T-cell (primary cell): ENCODE data around the gene INPP5A. TPM values are rescaled to one million over a fixed set of nuclear protein-coding genes. Genes with fewer than 3 reads are reported as not detected.

ENCODE experiments used
- ATAC-seq, 4 experiments: fragments of 200-7000 bp in 3 of 4; fragments of 150-1000 bp in 1 of 4; cut with Tn5 transposase; replicated peaks in 1 of 4; 1 replicate in 3 of 4; 2 replicates in 1 of 4; pipeline ENCODE4 v1.10.0; 2021; ENCODE audit warnings: moderate library complexity in 3 of 4, mild to moderate bottlenecking in 2 of 4, moderate number of reproducible peaks in 1 of 4
- CTCF ChIA-PET, 2 donors: fragments of 300-600 bp; sonication (Branson Sonifier 250); formaldehyde crosslinking; loops; one replicate each; lab custom pipeline; 2022; ENCODE audit warnings: antibody characterized with exemption in 2 of 2; lab: Charles Lee
- POLR2A ChIA-PET, 2 donors: fragments of 300-600 bp; sonication (Branson Sonifier 250); formaldehyde crosslinking; loops; one replicate each; lab custom pipeline; 2022; ENCODE audit warnings: antibody characterized with exemption in 2 of 2; lab: Charles Lee
- DNase-seq, 35 experiments: peaks; one replicate each; pipeline versions ENCODE4 v3.0.0 to v3.0.0-alpha.2; 2013 to 2023
- H3K27ac ChIP-seq: one replicate; pipeline ENCODE4 v1.5.1; 2013; ENCODE audit warnings: low read length
- H3K27me3 ChIP-seq, 2 experiments: replicated peaks in 1 of 2; 1 replicate in 1 of 2; 2 replicates in 1 of 2; pipeline versions ENCODE4 v1.6.1 to v1.7.0; 2013; ENCODE audit warnings: low read length in 1 of 2, mixed read lengths in 1 of 2; ENCODE audit not compliant: control insufficient read depth in 2 of 2, insufficient read depth in 2 of 2; ENCODE audit errors: extremely low read depth in 1 of 2
- H3K36me3 ChIP-seq, 2 donors: 1 replicate in 1 of 2; 2 replicates in 1 of 2; pipeline versions ENCODE4 v1.6.1 to v1.7.0; 2013; ENCODE audit warnings: low read length in 1 of 2; ENCODE audit not compliant: control insufficient read depth in 2 of 2, insufficient read depth in 1 of 2; ENCODE audit errors: extremely low read depth in 1 of 2
- H3K4me1 ChIP-seq, 2 experiments: 1 replicate in 1 of 2; 2 replicates in 1 of 2; pipeline versions ENCODE4 v1.6.1 to v1.7.0; 2013; ENCODE audit warnings: low read length in 2 of 2, mixed read lengths in 1 of 2; ENCODE audit not compliant: insufficient read depth in 2 of 2, control insufficient read depth in 1 of 2; ENCODE audit errors: extremely low read depth in 1 of 2
- H3K4me3 ChIP-seq, 2 donors: 1 replicate in 1 of 2; 2 replicates in 1 of 2; pipeline versions ENCODE4 v1.5.1 to v1.7.0; 2013; ENCODE audit warnings: mild to moderate bottlenecking in 2 of 2, low read length in 1 of 2, moderate library complexity in 1 of 2; ENCODE audit not compliant: control insufficient read depth in 1 of 2; ENCODE audit errors: extremely low read depth in 1 of 2
- H3K9me3 ChIP-seq: 2 replicates; pipeline ENCODE4 v1.7.0; 2013
- H3K27ac Mint-ChIP-seq, 2 donors: one replicate each; pipeline ENCODE4 v1.8.0; 2020 to 2021; ENCODE audit warnings: mild to moderate bottlenecking in 2 of 2, mixed read lengths in 2 of 2
- H3K27me3 Mint-ChIP-seq, 2 donors: one replicate each; pipeline ENCODE4 v1.8.0; 2021 to 2022; ENCODE audit warnings: mixed read lengths in 2 of 2
- H3K36me3 Mint-ChIP-seq: one replicate; pipeline ENCODE4 v1.8.0; 2021; ENCODE audit warnings: mixed read lengths
- H3K4me1 Mint-ChIP-seq, 3 donors: one replicate each; pipeline ENCODE4 v1.8.0; 2020 to 2022; ENCODE audit warnings: mixed read lengths in 3 of 3, mild to moderate bottlenecking in 1 of 3
- H3K4me3 Mint-ChIP-seq, 3 donors: one replicate each; pipeline ENCODE4 v1.8.0; 2020 to 2022; ENCODE audit warnings: mild to moderate bottlenecking in 3 of 3, mixed read lengths in 3 of 3, moderate library complexity in 3 of 3
- H3K9me3 Mint-ChIP-seq, 3 donors: one replicate each; pipeline ENCODE4 v1.8.0; 2020 to 2022; ENCODE audit warnings: mixed read lengths in 3 of 3
- WGBS: methylation state at CpG from one replicate; pipeline ENCODE4 v1.1.5; 2013; ENCODE audit warnings: missing lambda C conversion rate; ENCODE audit not compliant: insufficient coverage; 5-methylcytosine and 5-hydroxymethylcytosine counted together
- total RNA-seq, 35 experiments: library from RNA in 6 of 35; stranded (reverse) in 6 of 35; fragments of 120-200 nt in 1 of 35; gene quantifications; one replicate each; pipeline versions ENCODE4 v1.2.1 to v1.2.4 and lab custom pipeline; 2013 to 2026

Gene INPP5A
- total RNA-seq, 5 donors from 2014 or later (not counting 1 experiment from before 2014, with no cell fraction given): 20.9 to 23.1 (median 22.9) TPM

DNA sequence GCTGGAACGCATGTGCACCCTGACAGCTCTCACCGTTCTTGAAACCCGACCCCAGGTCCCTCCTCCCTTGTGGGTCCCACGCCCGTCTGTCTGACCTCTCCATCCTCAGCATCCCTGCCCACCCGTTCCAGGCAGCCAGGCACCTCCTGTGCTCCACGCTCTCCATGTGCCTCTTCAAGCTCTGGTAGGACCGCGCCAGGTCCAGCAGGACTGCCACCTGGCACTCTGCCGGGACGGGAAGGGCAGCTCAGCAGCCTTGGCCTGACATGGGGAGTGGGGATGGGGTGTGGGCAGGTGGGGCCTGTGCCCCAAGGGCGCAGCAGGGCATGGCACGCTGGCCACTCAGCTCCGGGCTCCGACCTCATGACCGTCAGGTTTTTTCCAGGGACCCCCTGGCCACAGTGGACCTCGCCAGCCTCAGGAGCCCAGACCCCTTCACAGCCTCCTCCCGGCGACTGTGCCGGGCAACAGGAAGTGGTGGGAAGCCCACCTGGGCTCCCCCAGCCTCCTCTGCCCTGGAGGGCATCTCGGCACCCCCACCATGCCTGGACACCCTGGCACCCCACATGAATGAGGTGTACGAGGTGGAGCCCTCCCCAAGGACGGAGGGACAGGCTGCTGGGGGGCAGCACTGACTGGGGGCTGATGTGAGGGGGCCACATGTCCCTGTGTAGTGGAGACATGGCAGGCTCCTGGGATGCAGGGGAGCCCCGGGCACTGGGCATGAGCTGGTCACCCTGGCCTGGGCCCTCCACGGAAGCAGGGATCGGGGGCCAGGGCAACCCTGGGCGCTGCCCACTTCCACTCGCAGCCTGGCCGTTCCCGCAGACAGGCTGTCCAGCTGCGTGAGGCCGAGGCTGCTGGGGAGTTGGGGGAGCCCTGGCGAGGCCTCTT lies 273.5 kb downstream of the INPP5A start:
- H3K9me3 ChIP-seq: no peaks in the 10 kb centered on the region
- Mint-ChIP-seq H3K27me3 (peaks cover 7 to 9% of the 10 kb centered on the region in 2 donors), H3K27ac (no peak overlapping the region), H3K36me3 (no peaks in the 10 kb centered on the region), H3K4me1 (no peaks in the 10 kb centered on the region), H3K4me3 (no peak overlapping the region), H3K9me3 (no peaks in the 10 kb centered on the region)
- no peak for DNase-seq
- no peak overlapping the region for H3K4me3 ChIP-seq
- 64% methylated on average over 17 of the region's 33 CpGs for WGBS
- no peak for ATAC-seq
- no peak overlapping the region for H3K27ac ChIP-seq
- peaks cover 0 to 19% of the 10 kb centered on the region in 2 experiments for H3K27me3 ChIP-seq
- no peaks in the 10 kb centered on the region for H3K4me1 ChIP-seq
- H3K36me3 ChIP-seq: no peaks in the 10 kb centered on the region
- POLR2A ChIA-PET: no interaction called here
- CTCF ChIA-PET: no interaction called here

- H3K4me1 ChIP-seq: no peaks in the 10 kb centered on the region
- no peaks in the 10 kb centered on the region for H3K4me1 Mint-ChIP-seq
- no peak for DNase-seq
Measured at GRCh38 chr10:132811891-132812481, 274.4 kb downstream of the INPP5A start.

DNA sequence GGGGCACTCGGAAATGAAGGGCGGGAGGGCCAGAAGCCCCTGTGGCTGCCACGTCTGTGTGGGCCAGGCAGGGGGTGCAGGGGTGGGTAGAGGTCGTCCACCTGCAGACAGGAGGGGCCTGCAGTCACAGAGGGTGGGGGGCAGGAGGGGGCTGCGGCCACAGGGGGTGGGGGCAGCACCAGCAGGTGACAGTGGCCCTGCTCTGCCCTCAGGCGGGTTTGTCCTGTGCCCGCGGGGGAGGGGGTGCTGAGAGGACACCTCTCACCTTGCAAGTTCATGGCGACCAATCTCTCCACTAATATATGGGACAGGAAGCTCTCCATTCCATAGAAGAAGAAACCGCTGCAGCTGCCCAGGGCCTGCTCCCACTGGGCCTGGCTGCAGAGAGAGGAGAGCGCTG lies 274.9 kb downstream of the INPP5A start:
- no peak overlapping the region for H3K27ac Mint-ChIP-seq
- Histone ChIP-seq H3K27ac (no peak overlapping the region), H3K4me1 (no peaks in the 10 kb centered on the region), H3K27me3 (peaks cover 0 to 29% of the 10 kb centered on the region in 2 experiments), H3K9me3 (no peaks in the 10 kb centered on the region), H3K36me3 (no peaks in the 10 kb centered on the region), H3K4me3 (no peak overlapping the region)
- ATAC-seq (no peak), DNase-seq (no peak)
- peaks cover 17 to 19% of the 10 kb centered on the region in 2 donors for H3K27me3 Mint-ChIP-seq
- no peaks in the 10 kb centered on the region for H3K4me1 Mint-ChIP-seq
- H3K4me3 Mint-ChIP-seq: no peak overlapping the region
- no peaks in the 10 kb centered on the region for H3K36me3 Mint-ChIP-seq
- ChIA-PET POLR2A (no interaction called here), CTCF (no interaction called here)
- 65% methylated on average over 3 of the region's 11 CpGs for WGBS
- no peaks in the 10 kb centered on the region for H3K9me3 Mint-ChIP-seq

More at GRCh38 chr10:132811891-132812481, 274.4 kb downstream of the INPP5A start:
- H3K36me3 Mint-ChIP-seq: no peaks in the 10 kb centered on the region
- Histone ChIP-seq H3K27ac (no peak overlapping the region), H3K4me3 (no peak overlapping the region), H3K36me3 (no peaks in the 10 kb centered on the region), H3K9me3 (no peaks in the 10 kb centered on the region), H3K27me3 (peaks cover 0 to 25% of the 10 kb centered on the region in 2 experiments)
- H3K4me3 Mint-ChIP-seq: no peak overlapping the region
- no peak overlapping the region for H3K27ac Mint-ChIP-seq
- 89% methylated on average over 20 of the region's 26 CpGs for WGBS
- H3K9me3 Mint-ChIP-seq: no peaks in the 10 kb centered on the region
- H3K27me3 Mint-ChIP-seq: peaks cover 12 to 14% of the 10 kb centered on the region in 2 donors
- ChIA-PET CTCF (no interaction called here), POLR2A (no interaction called here)
- ATAC-seq: no peak

DNA sequence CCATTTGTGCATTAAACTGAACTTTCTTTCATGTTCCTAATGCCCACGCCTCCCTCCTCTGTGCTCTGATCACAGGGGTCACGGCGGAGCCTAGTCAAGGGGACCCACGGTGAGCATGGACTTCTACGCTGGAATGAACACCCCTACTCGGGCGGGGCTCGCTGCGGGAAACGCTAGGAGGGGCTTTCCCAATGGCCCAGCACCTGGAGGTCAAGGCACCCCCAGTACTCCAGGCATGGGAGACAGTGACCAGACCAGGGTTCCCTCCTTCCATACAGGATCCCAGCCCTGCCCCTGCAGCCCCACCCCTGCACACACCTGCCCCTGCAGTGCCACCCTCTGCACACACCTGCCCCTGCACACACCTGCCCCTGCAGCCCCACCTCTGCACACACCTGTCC lies 275.4 kb downstream of the INPP5A start:
- ATAC-seq (no peak), DNase-seq (no peak)
- no peak overlapping the region for H3K27ac Mint-ChIP-seq
- H3K4me3 Mint-ChIP-seq: no peak overlapping the region
- H3K9me3 ChIP-seq: no peaks in the 10 kb centered on the region
- ChIA-PET POLR2A (no interaction called here), CTCF (no interaction called here)
- H3K36me3 ChIP-seq: no peaks in the 10 kb centered on the region
- peaks cover 0 to 34% of the 10 kb centered on the region in 2 experiments for H3K27me3 ChIP-seq
- no peaks in the 10 kb centered on the region for H3K4me1 ChIP-seq
- H3K27me3 Mint-ChIP-seq: peaks cover 21 to 22% of the 10 kb centered on the region in 2 donors
- H3K36me3 Mint-ChIP-seq: no peaks in the 10 kb centered on the region
- H3K4me3 ChIP-seq: no peak overlapping the region
- H3K27ac ChIP-seq: no peak overlapping the region
- no peaks in the 10 kb centered on the region for H3K4me1 Mint-ChIP-seq
- 75% methylated on average over 4 of the region's 10 CpGs for WGBS
- H3K9me3 Mint-ChIP-seq: no peaks in the 10 kb centered on the region

DNA sequence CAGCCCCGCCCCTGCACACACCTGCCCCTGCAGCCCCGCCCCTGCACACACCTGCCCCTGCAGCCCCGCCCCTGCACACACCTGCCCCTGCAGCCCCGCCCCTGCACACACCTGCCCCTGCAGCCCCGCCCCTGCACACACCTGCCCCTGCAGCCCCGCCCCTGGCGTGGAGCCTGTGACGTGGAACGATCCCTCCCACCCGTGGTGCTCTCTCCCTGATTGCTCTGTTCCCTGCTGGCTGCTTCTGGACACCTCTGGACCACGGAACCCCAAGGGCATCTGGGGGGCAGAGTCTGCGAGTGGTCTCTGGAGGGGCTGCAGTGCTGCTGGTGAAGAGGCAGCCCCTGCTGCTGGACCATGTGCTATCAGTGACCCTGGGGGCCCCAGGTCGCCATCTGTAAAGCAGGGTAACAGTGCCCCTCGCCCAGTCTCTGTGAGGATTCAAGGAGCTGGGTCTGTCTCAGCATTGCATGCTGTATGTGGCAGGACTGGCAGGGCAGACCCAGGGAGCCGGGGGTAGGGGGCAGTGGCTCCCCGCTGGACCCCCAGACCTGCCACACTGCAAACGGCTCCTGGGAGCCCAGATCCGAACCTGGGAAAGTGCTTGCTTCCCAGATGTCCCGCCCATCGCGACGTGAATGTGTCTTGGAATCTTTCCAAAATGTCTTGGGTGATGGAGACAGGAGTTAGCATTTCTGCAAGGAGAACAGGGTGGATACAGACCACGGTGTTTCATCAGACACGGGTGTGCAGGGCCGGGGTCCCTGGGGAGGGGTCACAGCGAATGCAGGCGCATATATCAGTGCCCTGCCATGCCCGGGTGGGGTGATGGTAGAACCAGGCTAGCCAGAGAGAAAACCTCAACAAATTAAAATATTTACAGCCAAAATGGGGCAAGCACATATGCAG lies 276.2 kb downstream of the INPP5A start:
- H3K4me1 ChIP-seq: no peaks in the 10 kb centered on the region
- peaks cover 24 to 27% of the 10 kb centered on the region in 2 donors for H3K27me3 Mint-ChIP-seq
- DNase-seq (no peak), ATAC-seq (no peak)
- POLR2A ChIA-PET: no interaction called here
- no peak overlapping the region for H3K27ac Mint-ChIP-seq
- 83% methylated on average over 18 of the region's 28 CpGs for WGBS
- H3K27ac ChIP-seq: no peak overlapping the region
- no peak overlapping the region for H3K4me3 ChIP-seq
- H3K27me3 ChIP-seq: peaks cover 0 to 35% of the 10 kb centered on the region in 2 experiments
- no peaks in the 10 kb centered on the region for H3K36me3 ChIP-seq
- H3K4me1 Mint-ChIP-seq: no peaks in the 10 kb centered on the region
- no peaks in the 10 kb centered on the region for H3K36me3 Mint-ChIP-seq
- H3K9me3 ChIP-seq: no peaks in the 10 kb centered on the region
- no peaks in the 10 kb centered on the region for H3K9me3 Mint-ChIP-seq
- no peak overlapping the region for H3K4me3 Mint-ChIP-seq
- CTCF ChIA-PET: no interaction called here

- no peak overlapping the region for H3K27ac ChIP-seq
- DNase-seq (no peak), ATAC-seq (no peak)
- no peaks in the 10 kb centered on the region for H3K36me3 ChIP-seq
- WGBS: 84% methylated on average over 12 of the region's 16 CpGs
- Mint-ChIP-seq H3K4me1 (no peaks in the 10 kb centered on the region), H3K36me3 (no peaks in the 10 kb centered on the region), H3K4me3 (no peak overlapping the region), H3K27me3 (peaks cover 26 to 29% of the 10 kb centered on the region in 2 donors), H3K9me3 (no peaks in the 10 kb centered on the region), H3K27ac (no peak overlapping the region)
- ChIA-PET CTCF (no interaction called here), POLR2A (no interaction called here)
- H3K9me3 ChIP-seq: no peaks in the 10 kb centered on the region
- H3K4me1 ChIP-seq: no peaks in the 10 kb centered on the region
- H3K27me3 ChIP-seq: peaks cover 0 to 35% of the 10 kb centered on the region in 2 experiments
- no peak overlapping the region for H3K4me3 ChIP-seq
Measured at GRCh38 chr10:132814469-132814856, 276.9 kb downstream of the INPP5A start.
